Adipose tissue (tissue), 3 donors: ENCODE measurements around the gene B4GALNT4. TPM values are rescaled to one million over a fixed set of nuclear protein-coding genes. Genes with fewer than 3 reads are reported as not detected.

Source experiments
- H3K27ac ChIP-seq: one replicate; pipeline ENCODE4 v1.5.1; 2013; ENCODE audit warnings: low read depth, low read length
- WGBS, 3 donors: extraction: QIAGEN DNeasy Blood & Tissue Kit; methylation state at CpG; one replicate each; pipeline ENCODE4 v1.1.7; 2013; 5-methylcytosine and 5-hydroxymethylcytosine counted together
- polyA plus RNA-seq, 3 donors: library from polyadenylated mRNA; stranded (reverse); fragments of 200-250 nt; gene quantifications; one replicate each; pipeline ENCODE4 v1.2.3, GENCODE V29; 2013
- donor health status: healthy with polysubstance abuse.
- donor health status: Bipolar disorder and iron deficiency.
- donor health status: healthy.

B4GALNT4 gene
- polyA plus RNA-seq, 3 donors: 0.99 to 3.8 (median 1.6) TPM

- H3K27ac ChIP-seq: no peak overlapping the region
- WGBS, 3 donors: 68 to 78% (median 73%) methylated on average over 4 of the region's 4 CpGs
These were observed 56.0 kb downstream of the B4GALNT4 start for GRCh38 chr11:425301-425700.

GRCh38 chr11:426851-427250 lies 57.6 kb downstream of the B4GALNT4 start:
- no peak overlapping the region for H3K27ac ChIP-seq
- WGBS, 3 donors: 87 to 92% (median 88%) methylated on average over 8 of the region's 8 CpGs

GRCh38 chr11:428295-428694 lies 59.0 kb downstream of the B4GALNT4 start:
- H3K27ac ChIP-seq: no peak overlapping the region
- WGBS, 3 donors: 91 to 95% (median 92%) methylated on average over 24 of the region's 24 CpGs

GRCh38 chr11:429391-429790 lies 60.1 kb downstream of the B4GALNT4 start:
- no peak overlapping the region for H3K27ac ChIP-seq
- 89 to 94% (median 90%) methylated on average over 26 to 27 of the region's 27 CpGs for WGBS, 3 donors

GRCh38 chr11:429931-430456 lies 60.7 kb downstream of the B4GALNT4 start:
- 56 to 63% (median 60%) methylated on average over 22 to 25 of the region's 25 CpGs for WGBS, 3 donors
- no peak overlapping the region for H3K27ac ChIP-seq

Other genes with a start within 250 kb of the B4GALNT4 start
- gene SCGB1C1, start 176.4 kb upstream of the B4GALNT4 start, polyA plus RNA-seq: under 1 TPM in 1 of 3 donors, not detected in 2; 0.40 TPM
- gene BET1L, start 162.1 kb upstream of the B4GALNT4 start, polyA plus RNA-seq: 10 to 100 TPM; 28.1 to 49.1 (median 29.9) TPM
- gene RIC8A, start 161.8 kb upstream of the B4GALNT4 start, polyA plus RNA-seq: 10 to 100 TPM; 37.9 to 55.3 (median 48.1) TPM
- 10 to 100 TPM; 15.8 to 18.8 (median 17.7) TPM for gene SIRT3, start 133.2 kb upstream of the B4GALNT4 start, polyA plus RNA-seq
- 100 to 1,000 TPM in 1 of 3 donors, 10 to 100 TPM in 2; 65.7 to 121 (median 98.5) TPM for gene PSMD13, start 132.5 kb upstream of the B4GALNT4 start, polyA plus RNA-seq
- under 1 TPM; 0.22 to 0.54 (median 0.43) TPM for gene NLRP6, start 91.1 kb upstream of the B4GALNT4 start, polyA plus RNA-seq
- gene PGGHG, start 80.4 kb upstream of the B4GALNT4 start, polyA plus RNA-seq: 100 to 1,000 TPM in 1 of 3 donors, 10 to 100 TPM in 2; 28.8 to 335 (median 51.2) TPM
- gene IFITM5, start 70.0 kb upstream of the B4GALNT4 start, polyA plus RNA-seq: under 1 TPM in 1 of 3 donors, not detected in 2; 0.35 TPM
- 1,000 to 10,000 TPM in 2 of 3 donors, 100 to 1,000 TPM in 1; 208 to 1,862 (median 1,191) TPM for gene IFITM2, start 61.7 kb upstream of the B4GALNT4 start, polyA plus RNA-seq
- gene IFITM1, start 55.5 kb upstream of the B4GALNT4 start, polyA plus RNA-seq: 100 to 1,000 TPM in 2 of 3 donors, 10 to 100 TPM in 1; 84.7 to 356 (median 325) TPM
- gene IFITM3, start 48.6 kb upstream of the B4GALNT4 start, polyA plus RNA-seq: 1,000 to 10,000 TPM in 2 of 3 donors, 100 to 1,000 TPM in 1; 569 to 2,459 (median 1,570) TPM
- 10 to 100 TPM in 1 of 3 donors, 1 to 10 TPM in 2; 1.0 to 15.4 (median 3.4) TPM for gene PKP3, start 24.7 kb downstream of the B4GALNT4 start, polyA plus RNA-seq
- 10 to 100 TPM; 39.4 to 99.3 (median 49.2) TPM for gene SIGIRR, start 45.5 kb downstream of the B4GALNT4 start, polyA plus RNA-seq
- gene ANO9, start 72.5 kb downstream of the B4GALNT4 start, polyA plus RNA-seq: 10 to 100 TPM in 1 of 3 donors, 1 to 10 TPM in 1, under 1 TPM in 1; 0.45 to 14.3 (median 2.7) TPM
- 10 to 100 TPM; 18.1 to 23.4 (median 22.0) TPM for gene PTDSS2, start 80.8 kb downstream of the B4GALNT4 start, polyA plus RNA-seq
- gene RNH1, start 137.7 kb downstream of the B4GALNT4 start, polyA plus RNA-seq: 100 to 1,000 TPM in 2 of 3 donors, 10 to 100 TPM in 1; 93.4 to 217 (median 208) TPM
- gene HRAS, start 166.1 kb downstream of the B4GALNT4 start, polyA plus RNA-seq: 10 to 100 TPM; 34.1 to 76.3 (median 58.1) TPM
- gene LRRC56, start 168.0 kb downstream of the B4GALNT4 start, polyA plus RNA-seq: 1 to 10 TPM in 2 of 3 donors, under 1 TPM in 1; 0.86 to 1.5 (median 1.4) TPM
- 1 to 10 TPM; 1.2 to 5.2 (median 1.9) TPM for gene LMNTD2, start 191.2 kb downstream of the B4GALNT4 start, polyA plus RNA-seq
- gene RASSF7, start 191.5 kb downstream of the B4GALNT4 start, polyA plus RNA-seq: 10 to 100 TPM in 2 of 3 donors, 1 to 10 TPM in 1; 6.1 to 43.9 (median 11.4) TPM
- 10 to 100 TPM in 2 of 3 donors, 1 to 10 TPM in 1; 8.9 to 19.8 (median 16.0) TPM for gene PHRF1, start 207.0 kb downstream of the B4GALNT4 start, polyA plus RNA-seq
- gene IRF7, start 246.5 kb downstream of the B4GALNT4 start, polyA plus RNA-seq: 10 to 100 TPM; 20.7 to 49.3 (median 22.1) TPM